Activated T-cell treated with anti-CD3 and anti-CD28 coated beads, Interleukin-2, amount 50 U/mL, for 1 hour (primary cell): ENCODE data around the gene IL17RD.
"Not testable (repeated sequence)": the region's sequence is repeated elsewhere in the genome, so short reads cannot be mapped to it uniquely, and the experiment has no call there.

Experiments used
- DNase-seq: peaks from one replicate; pipeline ENCODE4 v3.0.0-alpha.2; 2020

Gene IL17RD

DNA sequence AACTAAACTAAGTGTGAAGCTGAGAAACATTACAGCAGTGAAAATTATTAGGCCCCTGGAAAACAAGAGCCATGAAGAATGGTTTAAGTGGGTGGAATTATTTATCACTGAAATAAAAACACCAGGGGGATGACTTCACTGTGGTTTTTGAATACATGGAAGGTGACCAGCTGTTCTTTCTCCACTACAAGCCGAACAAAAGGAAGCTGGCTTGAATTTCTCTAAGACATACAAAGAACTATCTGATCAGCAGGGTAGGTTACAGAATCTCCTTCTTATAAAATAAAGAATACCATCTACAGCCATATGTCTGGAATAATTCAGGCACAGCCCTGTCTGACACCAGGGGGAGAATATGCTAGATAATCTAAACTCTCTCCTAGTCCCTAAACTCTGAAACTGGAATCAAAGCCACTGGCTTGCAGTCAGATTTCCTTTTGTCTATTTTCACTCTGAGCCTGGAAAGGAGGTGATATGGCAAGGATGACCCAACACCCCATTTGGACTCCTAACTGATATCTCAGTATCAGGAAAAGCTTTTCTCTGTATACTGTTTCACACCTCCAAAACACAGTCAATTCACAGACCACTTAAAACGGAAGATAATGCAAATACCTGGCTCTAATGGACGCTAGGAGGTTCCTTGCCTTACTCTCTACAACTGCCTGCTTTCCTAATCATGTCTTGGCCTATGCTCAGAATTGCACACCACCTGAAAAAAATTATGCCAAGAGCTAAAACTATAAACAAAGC lies 73.5 kb downstream of the IL17RD start:
- DNase-seq: no peak

DNA sequence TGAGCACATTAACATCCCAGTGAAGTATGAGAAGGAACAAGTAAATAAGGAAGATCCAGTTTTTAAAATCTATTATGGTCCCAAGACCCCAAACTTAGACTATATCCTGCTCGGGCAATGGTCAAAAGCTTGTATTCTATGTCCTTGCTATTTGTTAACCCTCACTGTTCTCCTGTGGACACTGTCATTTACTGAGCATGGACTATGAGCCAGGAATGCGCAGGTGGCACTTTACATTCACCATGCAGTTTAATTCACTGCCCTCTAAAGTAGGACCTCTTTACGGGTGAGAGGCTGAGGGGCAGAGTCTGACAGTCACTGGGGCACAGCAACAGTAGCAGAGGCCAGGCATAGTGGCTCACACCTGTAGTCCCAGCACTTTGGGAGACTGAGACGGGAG lies 76.1 kb downstream of the IL17RD start:
- no peak for DNase-seq

DNA sequence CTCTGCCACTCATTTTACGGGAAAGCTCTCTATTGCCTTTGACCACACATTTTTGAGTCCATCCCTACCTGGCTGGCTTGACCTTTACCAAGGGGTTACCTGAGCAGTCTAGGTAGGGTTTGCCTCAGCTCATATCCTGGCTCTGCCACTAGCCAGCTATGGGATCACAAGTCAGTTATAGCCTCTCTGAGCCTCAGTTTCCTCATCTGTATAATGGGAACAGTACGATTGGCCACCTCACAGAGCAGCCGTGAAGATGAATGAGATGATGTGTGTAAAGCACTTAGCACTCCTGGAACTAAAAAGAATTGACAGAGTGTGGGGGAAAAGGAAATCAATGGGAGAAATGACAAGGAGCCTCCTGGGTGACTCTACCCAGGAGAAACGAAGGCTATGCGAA lies 76.7 kb downstream of the IL17RD start:
- no peak for DNase-seq

DNA sequence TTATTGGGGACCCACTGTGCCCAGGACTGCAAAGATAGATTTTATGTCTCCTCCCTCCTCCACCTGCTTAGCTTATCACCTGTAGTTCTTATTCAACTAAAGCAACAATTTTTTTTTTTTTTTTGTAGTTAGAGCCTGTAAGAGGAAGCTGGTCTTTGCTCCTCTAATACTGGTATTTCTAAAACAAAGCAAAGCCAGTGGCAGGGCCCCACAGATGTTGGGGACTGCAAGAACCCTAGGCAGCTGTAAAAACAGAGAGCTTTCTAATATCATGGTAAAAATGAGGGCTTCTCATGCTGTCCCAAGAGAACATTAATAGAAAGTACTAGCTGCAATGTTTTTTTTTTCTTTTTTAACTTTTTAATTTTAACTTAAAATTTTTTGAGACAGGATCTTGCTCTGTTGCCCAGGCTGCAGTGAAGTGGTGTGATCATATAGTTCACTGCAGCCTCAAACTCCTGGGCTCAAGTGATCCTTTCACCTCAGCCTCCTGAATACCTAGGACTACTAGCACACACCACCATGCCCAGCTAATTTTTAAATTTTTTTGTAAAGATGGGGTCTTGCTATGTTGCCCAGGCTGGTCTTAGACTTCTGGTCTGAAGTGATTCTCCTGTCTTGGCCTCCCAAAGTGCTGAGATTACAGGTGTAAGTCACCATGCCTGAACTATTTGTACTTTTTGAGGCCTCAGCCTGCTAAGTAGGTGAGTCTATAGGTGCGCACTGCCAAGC lies 77.6 kb downstream of the IL17RD start:
- DNase-seq: no peak

DNA sequence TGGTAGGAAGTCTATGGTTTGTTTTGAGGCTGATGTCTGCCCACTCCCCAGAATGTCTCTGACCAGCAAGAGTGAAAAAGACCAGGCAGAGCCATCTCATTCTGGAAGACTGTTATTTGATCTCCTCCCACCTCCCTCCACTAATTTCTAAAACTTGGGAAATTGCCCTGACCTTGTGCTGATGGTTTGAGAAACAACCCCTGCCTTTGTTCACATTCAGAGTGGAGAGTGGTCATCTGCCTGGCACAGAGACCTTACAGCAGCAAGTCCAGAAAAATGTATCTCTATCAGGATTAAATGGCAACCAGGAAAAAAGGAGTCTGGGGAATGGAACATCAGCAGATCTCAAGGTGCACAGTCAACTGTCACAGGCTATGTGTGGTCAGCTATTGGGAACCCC lies 79.0 kb downstream of the IL17RD start:
- no peak for DNase-seq

DNA sequence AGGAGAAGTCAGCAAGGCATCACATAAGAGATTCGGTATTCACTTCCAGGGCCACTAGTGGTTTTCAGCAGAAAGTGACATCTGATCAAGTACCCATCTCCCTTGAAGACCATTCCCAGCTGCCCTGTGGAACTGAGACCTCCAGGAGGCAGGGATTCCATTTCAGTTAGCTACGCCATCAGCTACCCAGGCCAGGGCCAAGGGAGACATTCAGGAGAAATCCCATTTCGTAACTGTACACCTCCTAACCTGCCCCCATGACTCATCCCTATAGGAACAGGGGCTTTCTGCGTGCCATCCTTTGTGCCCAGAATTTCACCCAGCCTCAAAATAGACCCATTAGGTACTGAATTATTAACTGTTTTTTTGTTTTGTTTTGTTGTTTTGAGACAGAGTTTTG lies 79.9 kb downstream of the IL17RD start:
- DNase-seq: no peak

DNA sequence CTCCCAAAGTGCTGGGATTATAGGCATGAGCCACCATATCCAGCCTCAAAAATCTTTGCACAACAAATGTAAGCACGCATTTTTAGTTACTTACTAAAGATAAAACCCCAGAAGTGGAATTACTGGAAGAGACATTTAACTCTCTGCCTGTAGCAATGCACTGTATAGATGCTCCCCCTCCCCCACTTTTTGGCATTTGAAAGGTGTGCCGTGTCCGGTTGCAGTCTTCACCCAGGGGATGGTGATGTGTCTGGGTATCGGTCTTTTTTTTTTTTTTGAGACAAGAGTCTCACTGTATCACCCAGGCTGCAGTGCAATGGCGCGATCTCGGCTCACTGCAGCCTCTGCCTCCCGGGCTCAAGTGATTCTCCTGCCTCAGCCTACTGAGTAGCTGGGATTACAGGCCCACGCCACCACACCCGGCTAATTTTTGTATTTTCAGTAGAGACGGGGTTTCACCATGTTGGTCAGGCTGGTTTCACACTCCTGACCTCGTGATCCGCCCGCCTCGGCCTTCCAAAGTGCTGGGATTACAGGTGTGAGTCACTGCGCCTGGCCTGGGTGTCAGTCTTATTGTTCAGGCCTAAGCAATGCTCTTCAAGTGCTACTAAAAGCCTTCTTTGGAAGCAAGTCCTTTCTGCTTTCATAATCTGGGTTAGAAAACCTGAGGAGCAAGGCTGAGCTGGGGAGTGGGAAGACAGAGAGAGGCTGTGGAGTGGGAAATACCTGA lies 81.7 kb downstream of the IL17RD start:
- DNase-seq: not testable (repeated sequence)

DNA sequence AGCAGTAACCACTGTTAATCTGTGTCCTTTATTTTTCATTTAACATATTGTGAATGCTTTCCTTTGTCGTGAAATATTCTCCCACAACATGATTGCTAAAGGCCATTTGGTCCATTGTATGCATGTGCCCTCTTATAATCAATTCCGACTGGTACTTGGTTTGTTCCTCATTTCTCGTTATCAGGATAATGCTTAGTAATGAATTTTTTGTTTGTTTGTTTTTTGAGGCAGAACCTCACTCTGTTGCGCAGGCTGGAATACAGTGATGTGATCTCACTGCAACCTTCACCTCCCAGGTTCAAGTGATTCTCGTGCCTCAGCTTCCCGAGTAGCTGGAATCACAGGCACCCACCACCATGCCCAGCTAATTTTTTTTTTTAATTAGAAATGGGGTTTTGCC lies 82.7 kb downstream of the IL17RD start:
- no peak for DNase-seq

DNA sequence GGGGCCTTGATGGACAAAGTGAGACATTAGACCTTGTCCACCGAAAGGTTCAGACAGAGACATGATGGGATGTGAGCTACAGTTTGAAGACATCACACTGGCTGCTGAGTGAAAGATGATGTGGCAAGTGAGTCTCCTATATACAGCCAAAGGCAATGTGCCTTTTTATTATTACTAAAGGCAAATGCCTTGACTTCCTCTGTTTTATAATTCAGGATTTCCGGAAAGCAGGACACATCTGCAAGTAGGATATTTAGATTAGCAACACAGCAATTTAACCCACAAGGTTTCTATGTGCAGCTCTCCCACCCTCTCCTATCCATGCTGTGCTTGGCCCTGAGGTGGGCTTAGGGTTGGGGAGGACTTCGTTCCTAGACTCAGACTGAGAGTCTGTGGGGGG lies 84.0 kb downstream of the IL17RD start:
- no peak for DNase-seq

DNA sequence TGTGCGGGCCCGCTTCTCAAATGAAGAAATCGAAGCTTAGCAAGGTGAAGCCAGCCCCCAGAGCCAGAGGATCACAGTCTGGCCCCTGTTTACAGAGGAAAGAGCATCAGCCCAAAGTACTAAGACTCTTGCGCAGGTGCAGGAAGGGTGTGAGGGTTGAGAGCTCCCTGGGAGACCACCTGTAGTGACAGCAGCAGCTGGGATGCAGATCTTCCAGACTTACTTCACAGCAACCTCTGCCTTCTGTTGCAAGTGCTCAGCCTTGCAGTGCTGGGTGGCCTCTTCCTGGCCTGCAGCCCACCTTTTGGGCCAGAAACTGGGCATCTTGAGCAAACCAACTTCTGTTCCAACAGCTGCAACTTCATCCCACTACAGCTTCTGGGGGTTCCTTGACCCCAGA lies 85.0 kb downstream of the IL17RD start:
- no peak for DNase-seq

DNA sequence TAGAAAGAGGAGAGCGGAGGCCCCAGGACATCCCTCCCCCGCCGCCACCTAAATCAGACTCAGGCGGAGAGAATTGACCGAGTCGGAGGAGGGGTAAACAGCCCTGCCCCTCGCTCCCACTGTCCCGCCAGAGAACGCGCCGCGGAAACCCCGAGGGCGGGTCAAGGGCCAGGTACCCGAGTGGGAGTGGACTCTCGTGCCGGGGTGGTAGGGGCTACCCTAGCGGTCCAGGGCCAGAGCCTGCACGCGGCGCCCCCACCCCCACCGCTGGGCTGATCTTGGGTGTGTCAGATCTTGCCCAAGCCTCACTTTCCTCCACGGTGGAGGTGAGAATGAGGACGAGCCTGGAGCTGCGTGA lies 85.7 kb downstream of the IL17RD start:
- DNase-seq: no peak

DNA sequence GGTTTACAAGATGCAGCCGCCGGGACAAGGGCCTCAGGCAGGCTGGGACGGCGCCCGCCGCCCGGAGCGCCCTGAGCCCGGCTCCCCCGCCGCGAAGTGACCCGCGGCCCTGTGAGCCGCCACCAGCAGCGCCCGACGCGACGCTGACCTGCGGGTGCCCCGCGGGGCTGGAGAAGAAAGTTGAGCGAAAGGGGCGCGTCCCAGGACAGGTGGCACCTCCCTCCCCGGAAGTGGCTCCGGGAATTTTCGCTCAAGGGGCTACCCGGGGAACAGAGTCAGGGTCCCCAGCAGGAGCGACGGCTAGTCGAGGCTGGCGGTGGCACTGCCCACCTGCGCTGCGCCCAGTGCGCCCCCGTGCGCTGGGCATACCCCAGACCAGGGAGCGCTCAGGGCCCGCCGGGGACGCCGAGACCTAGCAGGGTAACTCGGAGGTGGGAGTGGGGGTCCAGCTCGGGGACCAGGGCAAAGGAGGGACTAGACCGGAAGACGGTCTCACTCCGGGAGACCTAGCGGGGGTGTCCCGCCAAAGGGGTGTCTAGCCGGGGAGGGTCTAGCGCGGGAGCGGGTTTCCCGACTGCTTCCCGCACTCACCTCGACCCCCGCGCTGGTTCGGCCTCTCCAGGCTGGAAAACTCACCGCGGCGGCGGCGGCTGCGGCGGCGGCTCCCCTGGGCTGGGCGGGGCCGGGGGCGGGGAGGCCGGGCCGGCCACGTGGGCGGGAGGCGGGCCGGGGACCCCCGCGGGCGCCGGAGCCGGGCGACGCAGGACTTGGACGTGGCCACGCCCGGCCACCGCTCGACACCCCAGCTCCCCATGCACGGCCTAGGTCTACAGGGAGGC lies 86.3 kb downstream of the IL17RD start:
- peak; percentile 18 for DNase-seq

DNA sequence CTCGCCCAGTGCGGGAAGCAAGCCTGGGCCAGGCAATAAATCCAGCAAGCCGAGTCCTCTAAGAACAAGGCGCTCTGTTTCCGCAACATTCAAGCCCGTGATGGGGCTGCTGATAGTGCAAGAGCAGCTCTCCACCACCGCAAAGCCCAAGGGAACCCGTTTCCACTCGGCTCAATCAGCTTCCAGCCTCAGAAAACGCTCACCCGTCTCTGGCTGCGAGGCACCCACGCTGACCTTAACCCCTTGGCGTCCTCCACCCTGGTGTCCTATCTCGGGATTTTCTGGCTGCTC lies 86.9 kb downstream of the IL17RD start:
- peak; percentile 27 for DNase-seq

DNA sequence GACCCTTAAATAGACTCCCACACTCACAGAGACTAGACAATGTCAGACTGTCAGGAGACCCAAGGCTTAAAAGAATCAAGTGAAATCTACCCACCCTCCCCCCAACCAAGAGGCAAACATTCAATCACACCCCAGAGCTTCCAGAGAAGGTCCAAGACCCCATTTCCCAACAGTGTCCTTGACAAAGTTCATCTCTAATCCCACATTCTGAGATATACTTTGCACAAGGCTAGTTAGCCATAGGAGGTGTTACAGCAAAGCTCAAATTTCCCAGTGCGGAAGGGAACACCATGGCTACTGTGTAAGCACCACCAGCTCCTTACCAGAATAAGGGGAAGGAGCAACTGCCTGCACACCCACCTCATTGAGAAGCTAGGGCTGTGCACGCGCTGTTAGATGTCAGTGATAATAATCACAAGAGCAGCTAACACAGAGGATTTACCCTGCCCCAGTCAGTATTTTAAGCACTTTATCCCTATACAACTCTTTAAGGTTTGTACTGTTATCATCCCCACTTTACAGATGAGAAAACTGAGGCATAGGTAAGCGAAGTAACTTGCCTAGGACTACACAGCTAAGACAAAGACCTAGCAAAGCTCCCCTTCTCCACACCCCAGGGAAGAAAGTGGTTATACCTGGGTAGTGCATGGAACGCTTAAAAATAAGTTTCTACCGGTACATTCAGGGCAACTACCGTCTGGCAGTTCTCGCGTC lies 87.4 kb downstream of the IL17RD start:
- DNase-seq: no peak

DNA sequence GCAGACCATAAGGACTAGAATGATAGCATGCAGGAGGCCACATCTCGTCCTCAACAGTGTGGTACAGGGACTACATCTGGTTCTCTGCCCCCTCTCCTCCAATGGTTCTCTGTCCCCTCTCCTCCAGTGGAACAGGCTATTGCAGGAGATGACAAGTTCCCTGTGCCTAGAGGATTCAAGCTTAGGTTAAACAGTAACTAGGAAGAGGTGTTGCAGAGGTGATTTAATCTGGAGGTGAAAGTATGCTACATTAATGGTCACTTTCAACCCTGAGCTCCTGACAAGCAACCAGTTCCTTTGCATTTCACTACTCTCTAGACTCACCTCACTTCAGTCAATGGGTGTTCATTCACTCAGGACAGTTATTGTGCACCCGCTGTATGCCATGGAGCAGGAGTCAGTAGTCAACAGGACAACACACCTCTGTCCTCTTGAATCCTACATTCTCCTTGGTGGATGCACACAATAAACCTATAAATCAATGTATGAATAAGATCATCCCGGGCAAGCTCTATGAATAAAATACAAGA lies 88.7 kb downstream of the IL17RD start:
- no peak for DNase-seq

DNA sequence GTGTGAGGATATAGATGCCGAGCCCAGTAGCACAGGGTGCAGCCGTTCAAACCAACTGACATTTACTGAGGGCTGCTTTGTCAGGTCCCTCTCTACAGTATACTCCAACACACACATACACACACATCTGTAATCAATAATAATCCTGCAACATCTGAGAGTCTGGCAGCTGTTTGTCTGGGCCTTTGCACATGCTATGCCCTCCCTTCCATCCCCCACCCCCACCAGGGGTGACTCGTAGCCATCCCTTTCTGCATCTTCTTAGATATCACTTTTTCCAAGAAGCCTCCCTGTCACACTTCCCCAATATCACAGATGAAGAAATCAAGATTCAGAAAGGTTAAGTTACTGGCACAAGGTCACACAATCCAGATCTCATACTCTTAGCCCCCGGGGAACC lies 91.0 kb downstream of the IL17RD start:
- no peak for DNase-seq

DNA sequence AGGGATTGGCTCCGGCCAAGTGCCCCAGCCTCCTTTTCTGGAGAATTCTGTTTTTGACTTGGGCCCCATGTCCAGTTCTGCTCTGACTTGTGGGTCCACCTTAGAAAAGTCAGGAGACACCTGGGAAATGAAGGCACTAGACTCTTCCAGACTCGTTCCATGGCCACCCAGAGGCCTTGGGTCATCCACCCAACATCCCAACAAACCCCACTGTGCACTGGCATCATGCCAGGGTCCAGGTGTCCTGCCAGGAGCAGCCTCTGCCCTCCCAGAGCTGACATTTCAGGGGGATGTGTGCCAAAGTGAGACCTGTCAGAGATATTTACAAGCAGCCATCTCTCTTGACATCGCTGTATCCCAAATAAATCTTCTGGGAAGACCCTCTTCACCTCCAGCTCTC lies 91.5 kb downstream of the IL17RD start:
- no peak for DNase-seq

DNA sequence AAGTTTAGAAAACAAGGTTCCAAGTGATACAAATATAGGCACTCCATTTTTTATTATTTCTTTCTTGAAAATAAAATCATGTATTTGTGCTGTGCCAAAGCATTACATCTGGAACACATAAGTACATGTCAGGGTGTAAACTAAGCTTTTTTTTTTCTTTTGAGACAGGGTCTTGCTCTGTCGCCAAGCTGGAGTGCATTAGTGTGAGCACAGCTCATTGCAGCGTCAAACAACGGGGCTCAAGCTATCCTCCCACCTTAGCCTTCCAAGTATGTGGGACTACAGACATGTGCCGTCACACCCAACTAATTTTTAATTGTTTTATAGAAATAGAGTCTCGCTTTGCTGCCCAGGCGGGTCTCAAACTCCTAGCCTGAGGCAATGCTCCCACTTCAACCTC lies 95.7 kb downstream of the IL17RD start:
- no peak for DNase-seq

DNA sequence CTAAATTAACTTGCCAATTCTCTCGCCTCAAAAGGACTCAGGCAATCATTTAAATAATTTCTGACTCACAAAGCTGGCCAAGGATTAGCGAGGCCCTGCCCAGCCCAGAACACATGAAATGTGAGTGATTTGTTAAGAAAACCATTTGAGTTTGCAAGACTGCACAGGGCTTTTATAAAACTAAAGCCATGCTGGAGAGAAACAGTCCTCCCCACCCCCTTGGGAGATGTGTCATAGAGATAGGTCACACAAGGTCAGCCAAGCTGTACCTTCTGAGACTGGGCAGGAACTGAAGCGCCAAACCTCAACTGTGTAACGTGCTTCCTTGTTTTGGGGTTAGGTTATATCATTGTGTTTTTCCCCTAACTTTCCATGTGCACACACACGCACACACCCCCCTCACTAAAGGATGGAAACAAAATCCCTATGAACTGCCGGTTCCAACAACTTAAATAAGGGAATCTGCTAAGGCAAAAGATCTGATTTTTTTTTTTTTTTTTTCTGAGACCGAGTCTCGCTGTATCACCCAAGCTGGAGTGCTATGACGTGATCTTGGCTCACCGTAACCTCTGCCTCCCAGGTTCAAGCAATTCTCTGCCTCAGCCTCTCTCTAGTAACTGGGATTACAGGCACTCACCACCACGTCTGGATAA lies 96.6 kb downstream of the IL17RD start:
- no peak for DNase-seq

DNA sequence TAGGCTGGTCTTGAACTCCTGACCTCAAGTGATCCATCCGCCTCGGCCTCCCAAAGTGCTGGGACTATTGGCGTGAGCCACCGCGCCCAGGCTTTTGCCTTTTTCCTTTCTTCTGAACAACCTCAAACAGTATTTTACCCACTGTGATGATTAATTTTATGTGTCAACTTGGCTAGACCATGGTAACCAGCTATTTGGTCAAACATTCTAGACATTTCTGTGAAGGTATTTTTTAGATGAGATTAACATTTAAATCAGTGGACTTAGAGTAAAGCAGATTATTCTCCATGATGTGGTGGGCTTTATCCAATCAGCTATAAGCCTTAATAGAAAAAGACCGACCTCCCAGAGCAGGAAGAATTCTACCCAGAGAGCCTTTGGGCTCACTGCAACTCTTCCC lies 98.7 kb downstream of the IL17RD start:
- no peak for DNase-seq

DNA sequence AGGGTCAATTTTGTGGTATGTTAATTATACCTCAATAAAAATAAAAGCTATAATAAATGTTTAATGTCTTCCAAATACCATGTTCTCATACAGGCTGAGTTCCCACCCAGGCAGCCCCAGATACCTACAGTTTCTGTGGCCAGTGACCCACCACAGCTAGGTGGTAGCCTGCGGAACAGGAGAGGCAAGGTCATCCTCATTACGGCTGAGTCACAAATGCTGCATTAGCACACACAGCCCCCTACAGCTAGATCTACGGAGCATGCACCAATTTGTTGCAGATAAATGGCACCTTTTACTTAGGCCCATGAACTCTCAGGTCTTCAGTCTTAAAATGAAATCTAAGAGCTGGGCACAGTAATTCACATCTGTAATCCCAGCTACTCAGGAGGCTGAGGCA lies 99.6 kb downstream of the IL17RD start:
- no peak for DNase-seq

DNA sequence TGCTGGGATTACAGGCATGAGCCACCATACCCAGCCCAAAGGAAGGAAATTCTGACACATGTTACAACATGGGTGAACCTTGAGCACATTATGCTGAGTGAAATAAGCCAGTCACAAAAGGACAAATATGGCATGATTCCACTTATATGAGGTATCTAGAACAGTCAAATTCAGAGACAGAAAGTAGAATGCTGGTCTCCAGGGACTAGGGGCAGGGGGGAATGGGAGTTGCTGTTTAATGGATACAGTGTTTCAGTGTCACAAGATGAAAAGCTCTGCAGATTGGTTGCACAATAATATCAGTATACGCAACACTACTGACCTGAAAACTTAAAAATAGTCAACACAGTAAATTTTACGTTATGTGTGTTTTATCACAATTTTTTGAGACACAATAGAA lies 100.6 kb downstream of the IL17RD start:
- DNase-seq: no peak
